AG08396 (cell line): ENCODE measurements around the gene PDCL3.

Source experiments
- DNase-seq: peaks from one replicate; pipeline ENCODE4 v3.0.0; 2012; ENCODE audit warnings: low spot score, mixed read lengths

PDCL3 gene

GRCh38 chr2:100562613-100563406 lies at the start of gene PDCL3:
PDCL3 (plus strand) TSS chr2:100562993; CDS start chr2:100563068, 75 bp downstream.
- peak; percentile 98 for DNase-seq

DNA sequence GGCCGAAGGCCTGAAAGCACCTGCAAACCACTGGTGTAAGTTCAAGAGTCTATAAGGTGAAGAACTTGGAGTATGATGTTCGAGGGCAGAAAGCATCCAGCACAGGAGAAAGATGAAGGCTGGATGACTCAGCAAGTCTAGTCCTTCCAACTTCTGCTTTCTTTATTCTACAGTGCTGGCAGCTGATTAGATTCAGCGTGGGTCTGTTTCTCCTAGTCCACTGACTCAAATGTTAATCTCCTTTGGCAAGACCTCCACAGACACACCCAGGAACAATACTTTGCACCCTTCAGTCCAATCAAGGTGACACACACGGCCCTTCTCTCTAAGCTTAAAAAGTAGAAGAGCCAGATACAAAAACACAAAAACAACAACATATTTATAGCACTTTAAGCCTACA lies 49.1 kb upstream of the PDCL3 start:
- no peak for DNase-seq

DNA sequence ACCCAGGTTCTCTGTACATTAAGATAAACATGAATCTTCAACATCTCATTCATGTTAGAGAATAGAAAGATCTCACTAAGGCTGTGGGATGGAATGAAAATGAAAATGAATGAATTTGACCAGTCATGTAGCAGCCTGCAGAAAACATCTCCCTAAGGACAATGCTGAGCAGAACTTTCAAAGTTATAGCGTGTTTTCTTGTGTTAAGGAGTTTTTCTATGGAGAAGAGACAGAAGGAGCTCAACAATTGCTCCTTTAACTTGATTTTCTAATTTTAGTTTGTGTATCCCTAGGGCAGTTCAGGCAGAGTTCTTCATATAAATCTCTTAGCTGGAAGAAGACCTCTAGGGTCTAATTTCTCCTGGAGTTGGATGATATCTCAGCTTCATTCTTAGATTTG lies 45.2 kb upstream of the PDCL3 start:
- no peak for DNase-seq

DNA sequence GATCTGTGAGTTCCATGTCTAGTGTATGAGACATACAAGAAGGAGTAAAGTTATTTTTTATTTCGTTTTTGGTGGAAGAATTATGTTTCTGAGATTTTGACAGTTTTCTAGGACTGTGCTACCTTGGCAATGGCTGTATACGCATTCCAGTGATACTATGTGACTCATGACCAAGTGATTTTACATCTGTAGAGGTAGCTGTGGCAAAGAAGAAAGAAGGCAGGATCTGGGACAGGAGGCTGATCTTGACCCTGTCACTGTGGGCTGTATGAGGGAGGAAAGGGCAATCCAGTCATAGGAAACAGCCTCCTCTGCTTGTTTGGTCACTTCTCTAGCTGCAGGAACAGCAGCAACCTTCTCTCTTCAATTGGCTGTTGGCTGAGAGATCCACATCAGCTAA lies 44.0 kb upstream of the PDCL3 start:
- no peak for DNase-seq

DNA sequence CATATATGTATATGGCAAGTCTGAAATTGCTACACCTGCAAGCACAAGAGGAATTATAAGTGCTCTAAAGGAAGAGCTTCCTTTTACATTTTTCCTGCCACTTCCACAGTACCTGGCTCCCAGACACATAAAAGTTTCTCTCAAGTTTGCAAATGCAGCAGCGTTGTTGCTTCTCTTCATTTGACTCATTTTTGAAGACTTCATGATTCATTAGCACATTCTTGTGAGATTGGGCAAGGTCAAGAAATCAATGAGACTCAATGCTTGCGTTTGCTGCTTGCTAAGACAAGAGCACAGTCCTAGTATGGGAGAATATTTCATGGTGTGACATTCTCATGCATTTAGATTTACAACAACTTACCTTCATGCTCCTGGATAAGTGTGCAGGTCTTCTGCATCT lies 42.6 kb upstream of the PDCL3 start:
- DNase-seq: no peak

DNA sequence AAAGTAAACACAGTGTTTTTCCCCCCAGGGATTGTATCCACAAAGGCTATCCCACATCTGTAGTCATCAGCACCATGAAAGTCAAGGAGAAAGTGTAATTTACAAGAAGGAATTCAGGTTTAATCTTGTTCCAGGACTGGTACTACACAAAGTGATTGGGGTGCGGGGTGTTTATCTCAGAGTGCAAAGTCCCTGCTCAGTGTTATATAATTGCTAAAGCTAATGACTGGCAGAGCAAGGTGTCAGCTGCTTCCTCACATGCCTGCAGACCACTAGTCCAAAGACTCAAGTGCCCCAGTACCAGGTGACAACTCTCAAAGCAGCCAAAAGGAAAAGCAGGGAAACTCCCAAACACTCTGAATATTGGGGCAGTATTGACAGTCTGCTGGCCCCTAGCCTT lies 40.4 kb upstream of the PDCL3 start:
- DNase-seq: no peak

GRCh38 chr2:100524331-100524730 lies 38.5 kb upstream of the PDCL3 start:
- DNase-seq: no peak

DNA sequence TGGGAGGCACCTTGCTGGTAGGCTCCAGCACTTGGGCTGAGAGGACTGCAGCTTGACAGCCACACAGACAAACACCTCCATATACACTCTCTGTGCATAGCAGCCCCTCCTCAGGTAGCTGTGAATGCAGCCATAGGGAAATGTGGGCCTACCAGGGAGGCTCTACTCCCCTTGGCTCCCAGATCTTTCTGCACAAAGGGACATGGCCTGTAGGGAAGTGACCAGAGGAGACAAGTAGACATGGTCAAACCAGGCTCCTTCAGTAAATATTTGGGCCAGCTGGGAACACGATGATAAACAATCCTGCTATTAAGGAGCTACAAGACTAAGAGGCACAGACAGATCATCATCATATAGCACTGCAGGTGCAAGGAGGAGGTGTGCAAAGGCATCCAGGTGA lies 35.9 kb upstream of the PDCL3 start:
- DNase-seq: no peak

DNA sequence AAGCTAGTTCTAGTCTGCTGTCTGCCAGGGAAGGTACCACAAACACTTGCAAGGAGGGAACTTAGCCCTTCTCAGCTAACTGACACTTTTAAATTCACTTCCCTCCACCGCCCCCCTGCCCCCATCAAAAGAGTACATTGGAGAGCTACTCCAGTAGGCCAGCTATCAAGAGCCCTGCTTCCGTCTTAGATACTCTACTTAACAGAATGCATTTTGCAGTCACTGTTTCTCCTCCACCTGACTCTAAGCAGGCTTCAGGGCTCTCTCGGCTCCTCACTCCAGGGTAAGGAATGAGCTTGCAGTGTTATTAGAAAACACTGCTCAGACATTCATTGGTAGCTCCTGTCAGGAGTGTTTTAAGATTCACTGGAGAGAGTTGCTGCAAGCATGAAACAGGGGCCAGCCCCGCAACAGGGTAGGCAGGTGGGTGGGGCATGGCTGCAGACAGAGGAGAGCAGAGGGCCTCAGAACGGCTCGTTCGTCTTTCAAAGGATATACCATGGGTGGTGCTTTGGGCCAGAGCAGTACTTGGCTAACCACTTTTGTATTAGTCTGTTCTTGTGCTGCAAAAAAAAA lies 35.3 kb upstream of the PDCL3 start:
- DNase-seq: no peak

DNA sequence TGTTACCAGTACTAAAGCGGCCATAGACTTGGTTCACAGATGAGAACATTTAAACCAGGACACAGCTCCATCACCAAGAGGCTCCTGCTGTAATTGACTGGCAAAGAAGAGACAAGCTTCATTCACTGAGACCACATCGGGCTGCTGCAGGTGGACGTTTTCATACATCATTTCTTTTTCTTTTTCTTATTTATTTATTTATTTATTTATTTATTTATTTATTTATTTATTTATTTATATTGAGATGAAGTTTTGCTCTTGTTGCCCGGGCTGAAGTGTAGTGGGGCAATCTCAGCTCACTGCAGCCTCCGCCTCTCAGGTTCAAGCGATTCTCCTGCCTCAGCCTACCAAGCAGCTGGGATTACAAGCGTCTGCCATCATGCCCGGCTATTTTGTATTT lies 33.6 kb upstream of the PDCL3 start:
- no peak for DNase-seq

DNA sequence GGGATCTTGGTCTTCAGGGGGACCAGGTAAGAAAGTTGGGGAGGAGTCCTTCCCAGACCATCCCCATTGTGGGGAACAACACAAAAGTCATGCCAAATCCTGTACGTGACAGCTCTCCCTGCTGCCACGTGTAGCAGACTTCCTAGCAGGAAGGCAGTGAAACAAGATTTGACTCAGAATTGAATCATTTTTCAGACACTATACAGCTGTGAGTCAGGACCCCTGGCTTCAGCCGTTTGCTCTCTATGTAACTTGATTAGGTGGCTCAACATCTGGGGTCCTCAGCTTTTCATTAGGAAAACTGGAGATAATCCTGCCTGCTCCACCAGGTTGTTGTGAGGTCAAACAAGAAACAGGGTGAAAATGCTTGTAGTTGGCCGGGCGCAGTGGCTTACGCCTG lies 32.9 kb upstream of the PDCL3 start:
- no peak for DNase-seq

DNA sequence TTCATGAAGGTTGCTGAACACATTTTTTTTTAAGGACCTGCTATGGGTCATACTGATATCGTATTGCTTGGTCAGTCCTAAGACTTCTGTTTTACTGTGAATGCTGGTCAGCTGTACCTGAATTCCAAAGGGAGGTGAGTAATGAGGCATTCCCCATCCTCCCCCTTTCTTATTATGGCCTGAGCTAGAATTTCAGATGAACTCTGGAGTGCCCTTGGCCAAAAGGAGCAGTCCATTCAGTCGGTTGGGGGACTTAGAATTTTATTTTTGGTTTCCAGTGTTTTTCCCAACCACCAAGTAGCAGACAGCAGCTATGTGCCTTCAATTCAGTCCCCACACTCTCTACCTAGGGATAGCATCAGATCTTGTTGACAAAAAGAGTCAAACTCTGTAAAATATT lies 26.9 kb upstream of the PDCL3 start:
- DNase-seq: no peak

- no peak for DNase-seq
Observed at GRCh38 chr2:100537918-100538317, 24.9 kb upstream of the PDCL3 start.

DNA sequence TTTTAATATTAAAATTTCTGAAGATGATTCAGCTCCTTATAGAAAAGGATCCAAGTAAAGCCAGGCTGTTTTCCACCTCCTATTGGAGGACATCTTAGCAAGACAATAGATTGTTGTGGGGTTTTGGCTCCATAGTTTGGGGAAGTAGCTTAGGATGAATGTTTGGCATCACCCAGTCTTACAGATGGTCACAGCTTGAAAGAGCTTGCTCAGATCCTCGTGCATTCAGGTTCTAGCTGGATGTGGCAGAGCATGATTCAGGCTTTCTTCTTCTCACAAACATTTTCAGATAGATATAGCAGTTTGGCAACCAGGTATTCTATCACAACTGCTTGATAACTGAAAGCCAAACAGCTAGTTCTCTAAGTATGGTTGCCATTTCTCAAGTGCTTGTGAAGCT lies 23.6 kb upstream of the PDCL3 start:
- DNase-seq: no peak

DNA sequence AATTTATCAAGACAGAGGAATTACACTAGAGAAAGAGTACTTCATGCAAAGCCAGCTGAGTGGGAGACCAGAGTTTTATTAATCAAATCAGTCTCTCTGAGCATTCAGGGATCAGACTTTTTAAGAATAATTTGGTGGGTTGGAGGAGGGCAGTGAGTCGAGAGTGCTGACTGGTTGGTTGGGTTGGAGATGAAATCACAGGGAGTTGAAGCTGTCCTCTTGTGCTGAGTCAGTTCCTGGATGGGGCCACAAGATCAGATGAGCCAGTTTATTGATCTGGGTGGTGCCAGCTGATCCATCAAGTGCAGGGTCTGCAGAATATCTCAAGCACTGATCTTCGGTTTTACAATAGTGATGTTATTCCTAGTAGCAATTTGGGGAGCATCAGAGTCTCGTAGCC lies 21.4 kb upstream of the PDCL3 start:
- no peak for DNase-seq

DNA sequence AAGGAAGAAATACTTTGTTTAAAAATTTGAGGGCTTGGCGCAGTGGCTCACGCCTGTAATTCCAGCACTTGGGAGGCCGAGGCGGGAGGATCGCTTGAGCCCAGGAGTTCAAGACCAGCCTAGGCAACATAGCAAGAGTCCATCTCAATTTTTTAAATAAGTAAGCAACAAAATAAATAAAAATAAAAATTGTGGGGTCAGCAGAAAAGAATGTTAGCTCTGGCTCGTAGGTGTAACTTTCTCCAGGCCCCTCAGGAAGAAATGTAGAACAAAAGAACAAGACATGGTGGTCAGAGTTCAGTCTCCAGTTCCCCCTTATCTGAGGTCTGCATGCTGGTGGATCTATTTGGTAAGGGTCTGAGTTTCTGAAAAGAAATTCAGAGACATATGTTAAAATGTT lies 20.4 kb upstream of the PDCL3 start:
- DNase-seq: no peak

DNA sequence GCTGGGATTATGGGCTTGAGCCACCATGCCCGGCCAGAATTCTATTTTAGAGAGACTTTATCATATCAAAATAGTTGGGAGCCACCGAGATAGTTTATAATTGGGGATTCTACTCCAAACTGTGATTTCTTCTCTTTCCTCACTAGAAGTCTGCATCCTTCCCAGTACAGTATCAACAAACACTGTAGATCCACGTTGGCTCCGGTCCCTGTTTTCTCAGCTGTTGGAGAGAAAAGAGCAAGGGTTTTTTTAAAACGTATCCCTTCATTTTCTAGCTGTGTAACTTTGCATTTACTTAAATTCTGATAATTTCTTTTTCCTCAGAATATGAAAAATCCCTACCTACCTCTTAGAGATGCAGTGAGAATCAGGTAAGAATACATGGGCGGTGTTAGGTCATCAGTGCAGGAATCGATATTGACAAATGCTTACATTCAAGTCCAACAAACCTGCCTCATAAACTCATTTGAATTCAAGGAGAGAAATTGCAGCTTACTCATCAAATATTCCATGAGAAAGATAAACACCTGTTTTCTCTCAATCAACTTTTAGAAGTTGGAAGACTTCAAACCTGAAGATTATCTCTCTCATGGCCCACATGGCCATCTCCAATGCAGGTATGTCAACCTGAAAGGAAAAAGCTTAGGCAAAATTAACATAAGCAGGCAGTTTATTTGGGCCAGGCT lies 17.7 kb upstream of the PDCL3 start:
- DNase-seq: no peak

DNA sequence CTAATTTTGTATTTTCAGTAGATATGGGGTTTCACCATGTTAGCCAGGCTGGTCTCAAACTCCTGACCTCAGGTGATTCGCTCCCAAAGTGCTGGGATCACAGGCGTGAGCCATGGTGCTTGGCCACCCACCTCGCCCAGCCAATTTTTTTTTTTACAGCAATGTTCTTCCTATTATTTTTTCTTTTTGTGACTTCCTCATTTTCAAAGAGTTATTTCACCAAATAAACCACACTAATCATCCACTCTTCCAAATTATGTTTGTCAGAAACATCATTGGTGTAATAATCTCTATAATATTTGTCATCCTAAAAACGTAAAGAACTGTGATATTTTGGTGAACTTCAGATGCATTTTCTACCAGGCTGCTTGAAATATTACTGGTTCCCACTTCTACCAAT lies 16.3 kb upstream of the PDCL3 start:
- DNase-seq: no peak

- no peak for DNase-seq
Observed at GRCh38 chr2:100548771-100549170, 14.0 kb upstream of the PDCL3 start.

- DNase-seq: no peak
Observed at GRCh38 chr2:100551303-100551702, 11.5 kb upstream of the PDCL3 start.

GRCh38 chr2:100554798-100555407 lies 7.9 kb upstream of the PDCL3 start:
- no peak for DNase-seq

DNA sequence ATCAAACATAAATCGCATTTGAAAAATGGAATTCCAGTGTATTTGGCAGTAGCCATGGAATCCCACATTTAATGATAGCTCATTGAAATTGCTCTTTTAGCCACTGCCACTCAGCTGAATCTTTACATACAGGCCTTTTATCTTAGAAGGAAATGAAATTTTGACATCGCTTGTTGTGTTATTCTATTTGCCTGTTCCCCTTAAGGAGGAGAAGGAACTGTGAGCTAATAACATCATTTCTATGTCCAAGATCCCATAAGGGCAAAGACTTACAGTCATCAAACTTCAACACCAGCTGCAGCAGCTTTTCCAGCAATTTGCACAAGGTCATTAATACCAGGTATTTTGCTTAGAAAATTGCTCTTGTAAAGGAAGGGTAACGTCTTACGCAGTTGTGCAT lies 6.0 kb upstream of the PDCL3 start:
- DNase-seq: no peak

DNA sequence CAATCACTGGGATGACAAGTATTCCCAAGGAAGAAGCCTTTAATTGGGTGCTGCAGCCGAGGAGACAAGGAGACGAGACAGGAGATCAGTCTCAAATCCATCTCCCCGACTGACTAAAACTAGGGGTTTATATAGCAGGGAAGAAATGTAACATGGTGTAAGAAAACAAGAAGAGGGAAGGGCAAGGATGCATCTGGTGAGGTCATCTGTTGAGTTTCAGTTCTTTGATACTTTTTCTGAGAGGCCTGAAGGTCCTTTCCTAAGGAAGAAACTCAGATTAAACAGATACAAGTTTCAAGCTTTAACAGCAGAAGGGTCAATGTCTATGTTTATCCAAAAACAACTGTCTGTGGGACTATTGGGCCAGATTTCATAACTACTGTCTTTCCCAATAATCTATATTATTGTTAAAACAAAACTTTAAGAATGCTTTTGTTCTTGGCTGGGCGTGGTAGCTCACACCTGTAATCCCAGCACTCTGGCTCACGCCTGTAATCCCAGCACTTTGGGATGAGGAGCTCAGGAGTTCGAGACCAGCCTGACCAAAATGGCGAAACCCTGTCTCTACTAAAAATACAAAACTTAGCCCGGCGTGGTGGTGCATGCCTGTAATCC lies 2.5 kb upstream of the PDCL3 start:
- DNase-seq: no peak
